ENCODE results near the gene XRRA1. TPM values are rescaled to one million over a fixed set of nuclear protein-coding genes. Genes with fewer than 3 reads are reported as not detected.

The XRRA1 gene
- total and polyA plus RNA-seq, 2 of the 13 experiments (the other 11 are each of a cell fraction or from before 2014, with no cell fraction given): 7.6 to 10.5 TPM

GRCh38 chr11:74942073-74942759 is 6.7 kb downstream of the XRRA1 start (continued):
- TF ChIP-seq, protein P1, sequence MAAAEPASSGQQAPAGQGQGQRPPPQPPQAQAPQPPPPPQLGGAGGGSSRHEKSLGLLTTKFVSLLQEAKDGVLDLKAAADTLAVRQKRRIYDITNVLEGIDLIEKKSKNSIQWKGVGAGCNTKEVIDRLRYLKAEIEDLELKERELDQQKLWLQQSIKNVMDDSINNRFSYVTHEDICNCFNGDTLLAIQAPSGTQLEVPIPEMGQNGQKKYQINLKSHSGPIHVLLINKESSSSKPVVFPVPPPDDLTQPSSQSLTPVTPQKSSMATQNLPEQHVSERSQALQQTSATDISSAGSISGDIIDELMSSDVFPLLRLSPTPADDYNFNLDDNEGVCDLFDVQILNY (CRISPR knock-in tag; conservative IDR thresholded peaks at IDR 0.05): no peak
- TF ChIP-seq, protein P2, sequence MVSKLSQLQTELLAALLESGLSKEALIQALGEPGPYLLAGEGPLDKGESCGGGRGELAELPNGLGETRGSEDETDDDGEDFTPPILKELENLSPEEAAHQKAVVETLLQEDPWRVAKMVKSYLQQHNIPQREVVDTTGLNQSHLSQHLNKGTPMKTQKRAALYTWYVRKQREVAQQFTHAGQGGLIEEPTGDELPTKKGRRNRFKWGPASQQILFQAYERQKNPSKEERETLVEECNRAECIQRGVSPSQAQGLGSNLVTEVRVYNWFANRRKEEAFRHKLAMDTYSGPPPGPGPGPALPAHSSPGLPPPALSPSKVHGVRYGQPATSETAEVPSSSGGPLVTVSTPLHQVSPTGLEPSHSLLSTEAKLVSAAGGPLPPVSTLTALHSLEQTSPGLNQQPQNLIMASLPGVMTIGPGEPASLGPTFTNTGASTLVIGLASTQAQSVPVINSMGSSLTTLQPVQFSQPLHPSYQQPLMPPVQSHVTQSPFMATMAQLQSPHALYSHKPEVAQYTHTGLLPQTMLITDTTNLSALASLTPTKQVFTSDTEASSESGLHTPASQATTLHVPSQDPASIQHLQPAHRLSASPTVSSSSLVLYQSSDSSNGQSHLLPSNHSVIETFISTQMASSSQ (IDR thresholded peaks at IDR 0.05; ENCODE audit: low read depth): no peak
- TF ChIP-seq, protein P2 (CRISPR knock-in tag; IDR thresholded peaks at IDR 0.05; ENCODE audit: borderline replicate concordance): no peak
- TF ChIP-seq ARNT (IDR thresholded peaks at IDR 0.05) (no peak), ZNF12 (CRISPR knock-in tag; IDR thresholded peaks at IDR 0.05) (no peak), ZNF660 (CRISPR knock-in tag; IDR thresholded peaks at IDR 0.05; ENCODE audit: borderline replicate concordance, low read depth) (no peak), REST (IDR thresholded peaks at IDR 0.05; ENCODE audit: borderline replicate concordance in 1 of 2, low read depth in 1 of 2, low read length in 2 of 2) (no peak)
